Activated CD8-positive, alpha-beta T cell treated with anti-CD3 and anti-CD28 coated beads, Interleukin-2, amount 10 ng/mL, durations not matched to agents 7 days and 5 days (primary cell): ENCODE data around the gene NCK2. TPM values are rescaled to one million over a fixed set of nuclear protein-coding genes. Genes with fewer than 3 reads are reported as not detected.

Experiments
- ATAC-seq: fragments of 150-1000 bp; cut with Tn5 transposase; one replicate; pipeline ENCODE4 v1.10.0; 2021; ENCODE audit warnings: moderate library complexity
- CTCF ChIA-PET: fragments of 350-600 bp; sonication (Branson Sonifier 250); formaldehyde crosslinking; loops from one replicate; lab custom pipeline; 2021; ENCODE audit warnings: antibody characterized with exemption; lab: Charles Lee
- POLR2A ChIA-PET: fragments of 350-600 bp; sonication (Branson Sonifier 250); formaldehyde crosslinking; loops from one replicate; lab custom pipeline; 2021; ENCODE audit warnings: antibody characterized with exemption; lab: Charles Lee
- DNase-seq: peaks from one replicate; pipeline ENCODE4 v3.0.0-alpha.2; 2020
- H3K27ac Mint-ChIP-seq: one replicate; pipeline ENCODE4 v1.8.0; 2021; ENCODE audit warnings: mild to moderate bottlenecking, mixed read lengths
- H3K27me3 Mint-ChIP-seq: one replicate; pipeline ENCODE4 v1.8.0; 2021; ENCODE audit warnings: low read depth, mixed read lengths
- H3K36me3 Mint-ChIP-seq: one replicate; pipeline ENCODE4 v1.8.0; 2021; ENCODE audit warnings: low read depth, mixed read lengths
- H3K4me1 Mint-ChIP-seq: one replicate; pipeline ENCODE4 v1.8.0; 2021; ENCODE audit warnings: low read depth, mixed read lengths
- H3K4me3 Mint-ChIP-seq: one replicate; pipeline ENCODE4 v1.8.0; 2021; ENCODE audit warnings: mild to moderate bottlenecking, mixed read lengths
- H3K9me3 Mint-ChIP-seq: one replicate; pipeline ENCODE4 v1.8.0; 2022; ENCODE audit warnings: mixed read lengths; ENCODE audit not compliant: insufficient read depth
- total RNA-seq, 2 experiments: library from RNA; stranded (reverse); gene quantifications; one replicate each; pipeline ENCODE4 v1.2.3, GENCODE V29; 2021

Gene NCK2
- total RNA-seq, 2 experiments from 2014 or later: 60.7 to 61.3 TPM

- ChIA-PET POLR2A (interaction anchor here (1.7 kb wide), 1 partner anchor 10 kb away, joined by 4 read pairs; no protein-coding TSS in a partner anchor), CTCF (interaction anchor here (1.1 to 1.9 kb wide), 3 partner anchors 8 to 15 kb away, joined by 4 to 6 read pairs (median 5); no protein-coding TSS in a partner anchor)
- no peaks in the 10 kb centered on the region for H3K9me3 Mint-ChIP-seq
- DNase-seq (no peak), ATAC-seq (no peak)
- H3K27ac Mint-ChIP-seq: no peak overlapping the region
- H3K27me3 Mint-ChIP-seq: no peaks in the 10 kb centered on the region
- peaks cover 50% of the 10 kb centered on the region for H3K36me3 Mint-ChIP-seq
- H3K4me3 Mint-ChIP-seq: no peak overlapping the region
- peaks cover 70% of the 10 kb centered on the region for H3K4me1 Mint-ChIP-seq
These were observed 68.7 kb downstream of the NCK2 start for GRCh38 chr2:105813405-105813804.

DNA sequence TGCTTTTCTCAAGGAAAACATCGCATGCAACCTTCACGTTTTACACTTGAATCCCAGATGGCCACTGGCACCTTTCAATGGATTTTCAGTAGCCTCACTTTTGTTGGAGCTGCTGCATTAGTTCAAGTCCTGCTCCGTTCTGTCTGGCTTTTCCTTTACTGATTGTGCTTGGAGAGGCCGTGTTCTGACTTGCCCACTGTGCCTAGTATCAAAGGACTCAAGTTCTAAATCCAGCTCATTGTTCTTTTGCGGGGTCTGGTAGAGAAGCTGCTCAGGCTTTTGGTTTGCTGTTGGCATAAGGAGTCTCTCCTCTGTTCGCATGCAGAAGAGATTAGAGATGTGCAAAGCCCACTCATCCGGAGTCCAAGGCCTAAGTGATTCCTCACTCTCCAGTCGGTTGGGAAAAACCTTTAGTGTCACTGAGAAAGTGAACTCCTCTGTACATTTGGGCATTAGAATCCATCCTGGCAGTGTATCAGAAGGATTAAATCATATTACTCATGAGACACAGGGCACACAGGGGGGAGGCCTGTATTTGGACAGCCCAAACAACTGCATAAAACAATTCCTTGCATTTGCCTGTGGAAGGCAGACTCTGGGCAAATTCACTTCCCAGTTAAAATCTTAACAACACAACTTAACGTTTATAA, 69.7 kb downstream of the NCK2 start:
- no peak for DNase-seq
- CTCF ChIA-PET: no interaction called here
- POLR2A ChIA-PET: interaction anchor here (1.7 kb wide), 1 partner anchor 11 kb away, joined by 4 read pairs; no protein-coding TSS in a partner anchor
- Mint-ChIP-seq H3K4me1 (peaks cover 60% of the 10 kb centered on the region), H3K4me3 (no peak overlapping the region), H3K27me3 (no peaks in the 10 kb centered on the region), H3K9me3 (no peaks in the 10 kb centered on the region), H3K27ac (peak overlapping the region; percentile 43), H3K36me3 (peaks cover 51% of the 10 kb centered on the region)
- no peak for ATAC-seq

DNA sequence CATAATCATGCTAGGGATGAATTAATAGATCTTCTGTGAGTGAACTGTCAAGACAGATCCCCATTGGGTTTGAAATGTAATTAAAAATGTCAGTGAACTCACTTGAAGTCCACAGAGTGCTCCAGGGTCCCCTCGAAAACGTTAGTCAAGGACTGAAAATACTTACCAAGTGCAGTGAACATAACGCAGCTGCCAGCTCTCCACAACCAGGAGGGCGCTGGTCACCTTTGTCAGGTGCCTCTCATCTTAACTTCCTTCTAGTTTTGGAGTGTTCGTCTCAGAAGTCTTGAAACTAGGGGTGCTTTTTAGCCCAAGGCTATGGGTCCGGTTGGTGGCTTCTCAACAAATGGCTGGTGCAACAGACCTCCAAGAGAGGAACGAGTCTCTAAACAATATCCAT, 70.7 kb downstream of the NCK2 start:
- Mint-ChIP-seq H3K4me3 (no peak overlapping the region), H3K4me1 (peaks cover 57% of the 10 kb centered on the region)
- CTCF ChIA-PET: interaction anchor here (1.1 kb wide), 1 partner anchor 14 kb away, joined by 4 read pairs; no protein-coding TSS in a partner anchor

GRCh38 chr2:105820151-105820550, 75.4 kb downstream of the NCK2 start:
- no peaks in the 10 kb centered on the region for H3K9me3 Mint-ChIP-seq
- peaks cover 72% of the 10 kb centered on the region for H3K36me3 Mint-ChIP-seq

More for the DNA sequence above, 70.7 kb downstream of the NCK2 start:
- POLR2A ChIA-PET: no interaction called here
- H3K27me3 Mint-ChIP-seq: no peaks in the 10 kb centered on the region
- H3K27ac Mint-ChIP-seq: no peak overlapping the region
- H3K9me3 Mint-ChIP-seq: no peaks in the 10 kb centered on the region
- no peak for ATAC-seq
- H3K36me3 Mint-ChIP-seq: peaks cover 54% of the 10 kb centered on the region
- DNase-seq: no peak

DNA sequence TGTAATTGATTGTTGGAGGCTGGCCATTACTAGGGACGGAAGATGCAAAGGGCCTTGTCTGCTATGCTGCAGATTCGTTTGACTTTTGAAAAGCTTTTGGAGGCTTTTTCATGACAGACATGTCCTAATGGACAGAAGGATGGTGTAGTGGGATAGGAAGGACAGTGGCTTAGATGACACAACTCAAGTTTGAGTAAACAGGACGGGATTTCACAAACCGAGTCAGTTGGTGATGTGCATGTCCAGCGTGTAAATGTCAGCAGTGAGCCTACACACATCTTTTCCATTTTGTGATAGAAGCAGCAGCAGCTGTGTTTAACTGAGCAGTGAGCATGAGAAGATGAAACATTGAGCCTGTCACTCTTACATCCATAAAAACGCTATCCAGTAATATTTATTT, 76.0 kb downstream of the NCK2 start:
- H3K4me1 Mint-ChIP-seq: peaks cover 68% of the 10 kb centered on the region
- no peak overlapping the region for H3K4me3 Mint-ChIP-seq
- ChIA-PET CTCF (interaction anchor here (1.9 to 3.2 kb wide), 4 partner anchors 8 to 21 kb away, joined by 5 to 19 read pairs (median 12); no protein-coding TSS in a partner anchor), POLR2A (no interaction called here)
- ATAC-seq: no peak
- no peaks in the 10 kb centered on the region for H3K27me3 Mint-ChIP-seq
- DNase-seq: no peak
- peak overlapping the region; percentile 58 for H3K27ac Mint-ChIP-seq
- H3K9me3 Mint-ChIP-seq: no peaks in the 10 kb centered on the region
- peaks cover 72% of the 10 kb centered on the region for H3K36me3 Mint-ChIP-seq

More at GRCh38 chr2:105820151-105820550, 75.4 kb downstream of the NCK2 start:
- Mint-ChIP-seq H3K4me1 (peaks cover 68% of the 10 kb centered on the region), H3K27ac (peak overlapping the region; percentile 58), H3K4me3 (no peak overlapping the region), H3K27me3 (no peaks in the 10 kb centered on the region)
- DNase-seq (no peak), ATAC-seq (no peak)
- ChIA-PET POLR2A (no interaction called here), CTCF (interaction anchor here (2.3 to 3.2 kb wide), 2 partner anchors 12 to 20 kb away, joined by 9 to 19 read pairs; no protein-coding TSS in a partner anchor)

GRCh38 chr2:105821428-105822125, 76.9 kb downstream of the NCK2 start:
- peaks cover 75% of the 10 kb centered on the region for H3K36me3 Mint-ChIP-seq
- DNase-seq (no peak), ATAC-seq (peak; percentile 19)
- H3K4me1 Mint-ChIP-seq: peaks cover 67% of the 10 kb centered on the region
- H3K27ac Mint-ChIP-seq: peak overlapping the region; percentile 80
- ChIA-PET POLR2A (interaction anchor here (0.5 to 1.8 kb wide), 5 partner anchors 18 to 75 kb away, joined by 3 to 7 read pairs (median 4); no protein-coding TSS in a partner anchor), CTCF (interaction anchor here (0.7 to 3.2 kb wide), 15 partner anchors 9 to 246 kb away, joined by 3 to 19 read pairs (median 5); no protein-coding TSS in a partner anchor)
- H3K4me3 Mint-ChIP-seq: peak overlapping the region; percentile 5
- no peaks in the 10 kb centered on the region for H3K9me3 Mint-ChIP-seq
- H3K27me3 Mint-ChIP-seq: no peaks in the 10 kb centered on the region

DNA sequence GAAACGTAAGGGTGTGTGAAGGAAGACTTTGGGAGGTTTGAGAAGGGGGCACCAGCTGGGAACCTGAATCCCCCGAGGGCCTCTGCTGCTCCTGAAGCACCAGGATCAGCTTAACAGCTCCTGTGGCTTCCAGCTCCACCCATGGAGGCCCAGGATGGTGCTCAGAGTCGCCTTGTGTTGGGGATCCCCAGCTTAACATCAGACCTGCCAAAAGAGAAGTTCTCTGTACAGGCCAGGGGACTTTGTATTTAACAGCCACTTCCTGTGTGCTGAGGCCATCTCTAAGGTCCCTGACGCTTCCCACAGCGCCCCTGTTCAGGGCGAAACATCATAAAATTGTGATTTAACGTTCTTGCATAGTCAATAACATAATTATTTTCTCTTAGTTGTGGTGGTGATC, 77.5 kb downstream of the NCK2 start:
- Mint-ChIP-seq H3K27ac (peak overlapping the region; percentile 80), H3K4me3 (peak overlapping the region; percentile 5), H3K36me3 (peaks cover 71% of the 10 kb centered on the region), H3K27me3 (no peaks in the 10 kb centered on the region), H3K4me1 (peaks cover 64% of the 10 kb centered on the region), H3K9me3 (no peaks in the 10 kb centered on the region)
- POLR2A ChIA-PET: interaction anchor here (0.5 to 1.9 kb wide), 6 partner anchors 19 to 75 kb away, joined by 3 to 7 read pairs (median 4); no protein-coding TSS in a partner anchor
- ATAC-seq (peak; percentile 89), DNase-seq (peak; percentile 45)
- CTCF ChIA-PET: interaction anchor here (0.7 to 3.2 kb wide), 15 partner anchors 10 to 247 kb away, joined by 3 to 19 read pairs (median 5); no protein-coding TSS in a partner anchor

DNA sequence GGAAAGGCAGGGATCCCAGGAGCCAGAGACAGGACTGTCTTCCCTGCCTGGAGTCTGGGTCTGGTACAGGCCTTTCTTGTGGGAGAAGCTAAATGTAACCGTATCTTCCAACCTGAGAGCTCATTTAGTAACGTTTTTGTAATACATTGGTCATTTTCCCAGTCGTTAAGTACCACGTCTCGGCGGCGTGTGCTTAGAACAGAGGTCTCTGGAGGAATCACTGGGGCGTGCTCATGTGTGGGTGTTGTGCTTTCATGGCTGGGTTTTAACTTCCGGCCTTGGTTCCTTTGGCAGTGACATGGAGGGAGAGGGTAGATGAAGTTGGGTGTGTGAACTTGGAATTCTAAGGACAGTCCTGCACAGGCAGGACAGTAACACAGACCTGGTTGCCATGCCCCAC, 79.7 kb downstream of the NCK2 start:
- no peak overlapping the region for H3K4me3 Mint-ChIP-seq
- DNase-seq: no peak
- no peaks in the 10 kb centered on the region for H3K9me3 Mint-ChIP-seq
- H3K36me3 Mint-ChIP-seq: peaks cover 74% of the 10 kb centered on the region
- ATAC-seq: no peak
- ChIA-PET POLR2A (no interaction called here), CTCF (no interaction called here)
- H3K27ac Mint-ChIP-seq: peak overlapping the region; percentile 12
- H3K27me3 Mint-ChIP-seq: no peaks in the 10 kb centered on the region
- peaks cover 79% of the 10 kb centered on the region for H3K4me1 Mint-ChIP-seq

- peak overlapping the region; percentile 41 for H3K27ac Mint-ChIP-seq
- H3K4me1 Mint-ChIP-seq: peaks cover 77% of the 10 kb centered on the region
- POLR2A ChIA-PET: no interaction called here
- no peaks in the 10 kb centered on the region for H3K27me3 Mint-ChIP-seq
- CTCF ChIA-PET: interaction anchor here (0.7 to 2.9 kb wide), 8 partner anchors 11 to 251 kb away, joined by 4 to 12 read pairs (median 6); no protein-coding TSS in a partner anchor
- peaks cover 76% of the 10 kb centered on the region for H3K36me3 Mint-ChIP-seq
- no peak overlapping the region for H3K4me3 Mint-ChIP-seq
- H3K9me3 Mint-ChIP-seq: peaks cover 10% of the 10 kb centered on the region
- DNase-seq (no peak), ATAC-seq (no peak)
These were observed 82.8 kb downstream of the NCK2 start for GRCh38 chr2:105827351-105828096.

GRCh38 chr2:105828558-105828957, 83.8 kb downstream of the NCK2 start:
- H3K4me3 Mint-ChIP-seq: no peak overlapping the region
- peak; percentile 50 for ATAC-seq
- peak overlapping the region; percentile 65 for H3K27ac Mint-ChIP-seq
- peaks cover 75% of the 10 kb centered on the region for H3K4me1 Mint-ChIP-seq
- peaks cover 14% of the 10 kb centered on the region for H3K9me3 Mint-ChIP-seq
- H3K36me3 Mint-ChIP-seq: peaks cover 75% of the 10 kb centered on the region
- no peak for DNase-seq
- POLR2A ChIA-PET: interaction anchor here (1.4 kb wide), 2 partner anchors 17 to 29 kb away, joined by 3 to 4 read pairs; no protein-coding TSS in a partner anchor
- H3K27me3 Mint-ChIP-seq: no peaks in the 10 kb centered on the region
- CTCF ChIA-PET: interaction anchor here (0.7 to 2.9 kb wide), 14 partner anchors 10 to 252 kb away, joined by 3 to 12 read pairs (median 4); no protein-coding TSS in a partner anchor

DNA sequence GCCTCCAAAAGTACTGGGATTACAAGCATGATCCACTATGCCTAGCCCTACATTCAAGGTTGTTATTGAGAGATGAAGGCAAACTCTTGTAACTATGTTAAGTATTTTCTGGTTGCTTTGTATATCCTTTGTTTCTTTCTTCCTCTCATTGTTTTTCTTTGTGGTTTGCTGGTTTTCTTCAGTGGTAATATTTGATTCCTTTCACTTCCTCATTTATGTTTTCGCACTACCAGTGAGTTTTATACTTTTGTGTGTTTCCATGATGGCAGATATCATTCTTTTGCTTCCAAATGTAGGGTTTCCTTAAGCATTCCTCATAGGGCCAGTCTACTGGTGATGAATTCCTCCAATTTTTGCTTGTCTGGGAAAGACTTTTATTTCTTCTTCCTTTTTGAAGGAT, 90.2 kb downstream of the NCK2 start:
- POLR2A ChIA-PET: interaction anchor here (0.8 kb wide), 1 partner anchor 23 kb away, joined by 3 read pairs; no protein-coding TSS in a partner anchor

More for the DNA sequence above, 90.2 kb downstream of the NCK2 start:
- DNase-seq (no peak), ATAC-seq (peak; percentile 37)
- Mint-ChIP-seq H3K4me3 (peak overlapping the region; percentile 1), H3K36me3 (peaks cover 79% of the 10 kb centered on the region), H3K4me1 (peaks cover 75% of the 10 kb centered on the region), H3K27ac (peak overlapping the region; percentile 17), H3K27me3 (no peaks in the 10 kb centered on the region), H3K9me3 (peaks cover 39% of the 10 kb centered on the region)
- CTCF ChIA-PET: interaction anchor here (0.7 to 1.8 kb wide), 3 partner anchors 45 to 92 kb away, joined by 3 to 5 read pairs (median 4); no protein-coding TSS in a partner anchor
